LNCAP (cell line): ENCODE results near the gene PTPN13.

Experiments
- CTCF ChIP-seq: fragments of 450-650 bp; IDR thresholded peaks from 2 replicates; pipeline ENCODE4 v1.5.1; 2017; ENCODE audit warnings: mild to moderate bottlenecking

The PTPN13 gene

GRCh38 chr4:86688026-86688425 lies 93.9 kb downstream of the PTPN13 start:
- TF ChIP-seq CTCF, result no peak

GRCh38 chr4:86704601-86705000 lies 110.5 kb downstream of the PTPN13 start:
- TF ChIP-seq CTCF, result no peak

GRCh38 chr4:86706923-86707597 lies 112.9 kb downstream of the PTPN13 start:
- no peak for TF ChIP-seq CTCF

GRCh38 chr4:86717651-86718050 lies 123.5 kb downstream of the PTPN13 start:
- TF ChIP-seq CTCF, result no peak

- TF ChIP-seq CTCF, result no peak
Observed at GRCh38 chr4:86718152-86718551, 124.0 kb downstream of the PTPN13 start.

GRCh38 chr4:86720508-86721068 lies 126.5 kb downstream of the PTPN13 start:
- no peak for TF ChIP-seq CTCF

- no peak for TF ChIP-seq CTCF
Observed at GRCh38 chr4:86721412-86721811, 127.3 kb downstream of the PTPN13 start.

- no peak for TF ChIP-seq CTCF
Observed at GRCh38 chr4:86730310-86730709, 136.2 kb downstream of the PTPN13 start.
